Vagina (tissue), 2 donors: ENCODE data around the gene NAA16.

Experiments
- CTCF ChIP-seq, 3 experiments: fragments of 450-650 bp in 2 of 3; fragments of 200-600 bp in 1 of 3; sonication (generic) in 1 of 3; IDR thresholded peaks; one replicate each; pipeline ENCODE4 v1.5.1; 2017 to 2019; ENCODE audit warnings: antibody characterized with exemption in 3 of 3, mild to moderate bottlenecking in 2 of 3, moderate library complexity in 2 of 3
- POLR2A ChIP-seq, 2 donors: fragments of 450-650 bp; IDR thresholded peaks; one replicate each; pipeline ENCODE4 v1.6.1; 2017; ENCODE audit warnings: antibody characterized with exemption in 2 of 2, mild to moderate bottlenecking in 2 of 2, moderate library complexity in 2 of 2
- POLR2AphosphoS5 ChIP-seq, 2 donors: sonication (generic); formaldehyde crosslinking; IDR thresholded peaks; one replicate each; pipeline ENCODE4 v1.9.0; 2017; ENCODE audit warnings: antibody characterized with exemption in 2 of 2, mild to moderate bottlenecking in 2 of 2, low read depth in 1 of 2; ENCODE audit not compliant: insufficient read depth in 1 of 2

GRCh38 chr13:41402691-41403511 lies 91.8 kb downstream of the NAA16 start:
- TF ChIP-seq POLR2AphosphoS5 (IDR thresholded peaks at IDR 0.05; ENCODE audit: insufficient read depth in 1 of 2, low read depth in 1 of 2) (no peak), CTCF (IDR thresholded peaks at IDR 0.05) (no peak), POLR2A (IDR thresholded peaks at IDR 0.05) (no peak)
